Stimulated activated CD4-positive, alpha-beta T cell treated with anti-CD3 and anti-CD28 coated beads, Interleukin-15, amount 100 ng/mL, for 1 hour (primary cell): ENCODE results near the gene GNAI1.

Experiments used
- DNase-seq, 2 donors: peaks; one replicate each; pipeline ENCODE4 v3.0.0-alpha.2; 2020; ENCODE audit warnings: low read depth in 1 of 2, low spot score in 1 of 2

GNAI1 gene

GRCh38 chr7:80134536-80135308, at the start of gene GNAI1:
Gene GNAI1, plus strand, starts transcription at chr7:80134831. Its CDS starts 330 bp downstream, at chr7:80135161.
- no peak for DNase-seq

GRCh38 chr7:80087051-80087770, 47.4 kb upstream of the GNAI1 start:
- DNase-seq, result no peak

- no peak for DNase-seq
These were observed 46.9 kb upstream of the GNAI1 start for GRCh38 chr7:80087771-80088170.

GRCh38 chr7:80088705-80089104, 45.9 kb upstream of the GNAI1 start:
- DNase-seq, result no peak

- no peak for DNase-seq
These were observed 45.3 kb upstream of the GNAI1 start for GRCh38 chr7:80089366-80089765.

- no peak for DNase-seq
These were observed 41.3 kb upstream of the GNAI1 start for GRCh38 chr7:80093349-80093748.

- no peak for DNase-seq
These were observed 39.1 kb upstream of the GNAI1 start for GRCh38 chr7:80095545-80095944.

GRCh38 chr7:80097756-80098155, 36.9 kb upstream of the GNAI1 start:
- no peak for DNase-seq

GRCh38 chr7:80098795-80099194, 35.8 kb upstream of the GNAI1 start:
- DNase-seq, result no peak

- DNase-seq, result no peak
These were observed 34.4 kb upstream of the GNAI1 start for GRCh38 chr7:80100254-80100653.

GRCh38 chr7:80105701-80106408, 28.8 kb upstream of the GNAI1 start:
- DNase-seq, result no peak

GRCh38 chr7:80106498-80107113, 28.0 kb upstream of the GNAI1 start:
- no peak for DNase-seq

GRCh38 chr7:80107278-80107677, 27.4 kb upstream of the GNAI1 start:
- DNase-seq, result no peak

GRCh38 chr7:80110376-80110775, 24.3 kb upstream of the GNAI1 start:
- no peak for DNase-seq

GRCh38 chr7:80114159-80114558, 20.5 kb upstream of the GNAI1 start:
- DNase-seq, result no peak

GRCh38 chr7:80124526-80125264, 9.9 kb upstream of the GNAI1 start:
- DNase-seq, result no peak

GRCh38 chr7:80127412-80128160, 7.0 kb upstream of the GNAI1 start:
- DNase-seq, result no peak

- DNase-seq, result no peak
These were observed 5.7 kb upstream of the GNAI1 start for GRCh38 chr7:80128918-80129317.

GRCh38 chr7:80129785-80130184, 4.8 kb upstream of the GNAI1 start:
- no peak for DNase-seq
